Ovary (tissue), 9 donors: Measurements from ENCODE around the gene FAM184B. TPM values are rescaled to one million over a fixed set of nuclear protein-coding genes. Genes with fewer than 3 reads are reported as not detected.
"Not testable (repeated sequence)": the region's sequence is repeated elsewhere in the genome, so short reads cannot be mapped to it uniquely, and the experiment has no call there.

ENCODE experiments used
- DNase-seq, 5 donors: peaks; one replicate each; pipeline ENCODE4 v3.0.0-alpha.2; 2019 to 2020
- H3K27ac ChIP-seq, 2 donors: fragments of 200-600 bp; one replicate each; pipeline versions ENCODE4 v1.5.1 to v1.8.0; 2019 to 2022
- H3K27me3 ChIP-seq: fragments of 200-600 bp; one replicate; pipeline ENCODE4 v1.8.0; 2022
- H3K36me3 ChIP-seq: fragments of 200-600 bp; sonication (generic); one replicate; pipeline ENCODE4 v1.5.1; 2019
- H3K4me1 ChIP-seq: one replicate; pipeline ENCODE4 v1.8.1; 2013; ENCODE audit warnings: mild to moderate bottlenecking, moderate library complexity; ENCODE audit not compliant: insufficient read depth
- H3K4me3 ChIP-seq: fragments of 200-600 bp; sonication (generic); one replicate; pipeline ENCODE4 v1.5.1; 2017
- H3K9me3 ChIP-seq, 2 donors: fragments of 200-600 bp in 1 of 2; sonication (generic) in 1 of 2; one replicate each; pipeline versions ENCODE4 v1.5.1 to v1.8.1; 2013 to 2019; ENCODE audit warnings: mild to moderate bottlenecking in 1 of 2, moderate library complexity in 1 of 2
- EP300 ChIP-seq: sonication (generic); formaldehyde crosslinking; IDR thresholded peaks from one replicate; pipeline ENCODE4 v1.6.1; 2017; ENCODE audit warnings: antibody characterized with exemption
- POLR2A ChIP-seq: fragments of 450-650 bp; IDR thresholded peaks from one replicate; pipeline ENCODE4 v1.6.1; 2017; ENCODE audit warnings: antibody characterized with exemption, mild to moderate bottlenecking, moderate library complexity
- WGBS, 3 donors: extraction: QIAGEN DNeasy Blood & Tissue Kit in 1 of 3; methylation state at CpG; one replicate each; pipeline versions ENCODE4 v1.1.5 to v1.1.7; 2013 to 2017; 5-methylcytosine and 5-hydroxymethylcytosine counted together
- intact Hi-C, 4 donors: fragments of 100-400 bp; cut with DNase I; formaldehyde crosslinking; loops; one replicate each; pipeline versions ENCODE4 v1.11.0 to v1.15.1; 2022 to 2023
- polyA plus RNA-seq, 2 donors: library from polyadenylated mRNA; stranded (reverse); fragments of 200-250 nt in 1 of 2; fragments of 350-450 nt in 1 of 2; fragmentation: Illumina TruSeq in 1 of 2; extraction: RNeasy Lipid Tissue Mini Kit (QIAGEN cat#74804) in 1 of 2; gene quantifications; one replicate each; pipeline ENCODE4 v1.2.3, GENCODE V29; 2013 to 2014
- total RNA-seq, 7 donors: library from RNA; depleted of rRNA in 2 of 7; stranded (reverse); fragments of >200 nt in 2 of 7; fragmentation: NEBNext Ultra II Directional in 3 of 7; extraction: Animal tissue kit (Norgen Biotek cat#: 25700) in 3 of 7; gene quantifications; one replicate each; pipeline versions ENCODE4 v1.1.0 to v1.2.4, GENCODE V29; 2016 to 2023
- TF ChIP-seq, protein P1 (sequence below), 3 donors: fragments of 450-650 bp in 2 of 3; fragments of 200-600 bp in 1 of 3; IDR thresholded peaks; one replicate each; pipeline versions ENCODE4 v1.5.1 to v1.8.0; 2016 to 2022; ENCODE audit warnings: antibody characterized with exemption in 3 of 3, mild to moderate bottlenecking in 1 of 3
- donor health status: DM: no; HTN: no; CAD: no; lungs with moderate emphysema.
- donor health status: DM: no; HTN: no; CAD: no.
- donor health status: Bipolar disorder and iron deficiency.
- donor health status: DM: yes; HTN: yes; CAD: no.
- donor health status: DM: no; HTN: no; CAD: no.
- donor health status: DM: yes; HTN: yes; CAD: no.

Gene FAM184B
- total and polyA plus RNA-seq, 9 donors, result 0.03 to 0.17 (median 0.04) TPM; not detected in 5

GRCh38 chr4:17667253-17667652 lies 114.2 kb downstream of the FAM184B start:
- intact Hi-C loops, result no loop called here
- DNase-seq, result no peak
- Histone ChIP-seq H3K4me3 (no peak overlapping the region), H3K9me3 (peaks cover 0 to 2% of the 10 kb centered on the region in 2 donors), H3K27me3 (no peaks in the 10 kb centered on the region), H3K4me1 (no peaks in the 10 kb centered on the region), H3K27ac (no peak overlapping the region), H3K36me3 (no peaks in the 10 kb centered on the region)
- no peak for TF ChIP-seq EP300
- TF ChIP-seq POLR2A, result no peak
- TF ChIP-seq, protein P1, sequence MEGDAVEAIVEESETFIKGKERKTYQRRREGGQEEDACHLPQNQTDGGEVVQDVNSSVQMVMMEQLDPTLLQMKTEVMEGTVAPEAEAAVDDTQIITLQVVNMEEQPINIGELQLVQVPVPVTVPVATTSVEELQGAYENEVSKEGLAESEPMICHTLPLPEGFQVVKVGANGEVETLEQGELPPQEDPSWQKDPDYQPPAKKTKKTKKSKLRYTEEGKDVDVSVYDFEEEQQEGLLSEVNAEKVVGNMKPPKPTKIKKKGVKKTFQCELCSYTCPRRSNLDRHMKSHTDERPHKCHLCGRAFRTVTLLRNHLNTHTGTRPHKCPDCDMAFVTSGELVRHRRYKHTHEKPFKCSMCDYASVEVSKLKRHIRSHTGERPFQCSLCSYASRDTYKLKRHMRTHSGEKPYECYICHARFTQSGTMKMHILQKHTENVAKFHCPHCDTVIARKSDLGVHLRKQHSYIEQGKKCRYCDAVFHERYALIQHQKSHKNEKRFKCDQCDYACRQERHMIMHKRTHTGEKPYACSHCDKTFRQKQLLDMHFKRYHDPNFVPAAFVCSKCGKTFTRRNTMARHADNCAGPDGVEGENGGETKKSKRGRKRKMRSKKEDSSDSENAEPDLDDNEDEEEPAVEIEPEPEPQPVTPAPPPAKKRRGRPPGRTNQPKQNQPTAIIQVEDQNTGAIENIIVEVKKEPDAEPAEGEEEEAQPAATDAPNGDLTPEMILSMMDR (IDR thresholded peaks at IDR 0.05), result no peak
- 62 to 72% (median 64%) methylated on average over 3 of the region's 3 CpGs for WGBS, 3 donors

GRCh38 chr4:17665852-17666251 lies 115.6 kb downstream of the FAM184B start:
- no peak overlapping the region for H3K27ac ChIP-seq
- no peaks in the 10 kb centered on the region for H3K4me1 ChIP-seq
- no peaks in the 10 kb centered on the region for H3K36me3 ChIP-seq
- H3K4me3 ChIP-seq, result no peak overlapping the region
- H3K9me3 ChIP-seq, result no peaks in the 10 kb centered on the region
- no peak for TF ChIP-seq EP300
- no peak for TF ChIP-seq POLR2A
- TF ChIP-seq, protein P1 (IDR thresholded peaks at IDR 0.05), result no peak
- WGBS, 3 donors, result 44 to 53% (median 50%) methylated on average over 3 of the region's 3 CpGs
- no peak for DNase-seq
- no peaks in the 10 kb centered on the region for H3K27me3 ChIP-seq
- intact Hi-C loops, result no loop called here

DNA sequence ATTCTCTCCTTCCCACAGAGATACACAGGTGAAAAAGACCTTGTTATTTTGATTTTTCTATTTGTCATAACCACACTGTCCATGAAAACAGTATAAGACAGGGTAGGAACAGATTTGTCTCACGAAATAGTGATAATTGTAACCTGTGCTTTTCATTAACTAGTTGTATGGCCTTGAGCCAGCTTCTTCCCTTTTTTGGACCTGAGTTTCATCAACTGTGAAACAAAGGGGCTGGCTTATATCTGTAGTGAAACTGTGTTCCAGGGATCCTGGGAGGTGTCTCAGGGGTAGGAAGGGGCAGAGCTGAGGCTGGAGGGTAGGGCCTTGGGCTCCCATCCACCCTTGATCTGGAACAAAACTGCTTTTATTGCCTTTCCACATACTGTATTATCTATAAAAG lies 116.1 kb downstream of the FAM184B start:
- Histone ChIP-seq H3K9me3 (no peaks in the 10 kb centered on the region), H3K36me3 (no peaks in the 10 kb centered on the region), H3K4me3 (no peak overlapping the region), H3K27me3 (no peaks in the 10 kb centered on the region), H3K27ac (no peak overlapping the region), H3K4me1 (no peaks in the 10 kb centered on the region)
- no peak for DNase-seq
- 22 to 35% (median 24%) methylated on average over 1 of the region's 1 CpG for WGBS, 3 donors
- TF ChIP-seq EP300, result no peak
- TF ChIP-seq, protein P1 (IDR thresholded peaks at IDR 0.05), result no peak
- no peak for TF ChIP-seq POLR2A
- intact Hi-C loops, result no loop called here

DNA sequence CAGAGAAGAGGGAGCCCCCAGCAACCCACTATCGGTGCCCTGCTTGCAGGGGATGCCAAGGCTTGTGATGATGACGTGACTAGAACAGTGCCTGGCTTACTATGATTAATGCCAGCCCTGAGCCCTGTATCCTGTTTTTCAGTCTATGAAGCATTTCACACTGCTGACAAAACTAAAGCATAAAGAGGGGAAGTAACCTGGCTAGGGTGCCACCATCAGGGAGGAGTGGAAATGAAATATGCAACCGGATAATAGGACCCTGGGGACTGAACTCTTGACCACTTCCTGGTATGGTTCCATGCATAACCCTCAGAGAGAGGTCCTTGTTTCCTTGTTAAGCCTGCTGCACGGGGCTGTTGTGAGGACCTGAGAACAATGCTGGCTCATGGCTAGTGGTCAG lies 116.7 kb downstream of the FAM184B start:
- Histone ChIP-seq H3K4me1 (no peaks in the 10 kb centered on the region), H3K4me3 (no peak overlapping the region), H3K27ac (no peak overlapping the region), H3K36me3 (no peaks in the 10 kb centered on the region), H3K27me3 (no peaks in the 10 kb centered on the region), H3K9me3 (no peaks in the 10 kb centered on the region)
- TF ChIP-seq POLR2A (no peak), EP300 (no peak)
- TF ChIP-seq, protein P1 (IDR thresholded peaks at IDR 0.05), result no peak
- DNase-seq, result no peak
- intact Hi-C loops, result no loop called here
- 60 to 68% (median 67%) methylated on average over 4 of the region's 4 CpGs for WGBS, 3 donors

GRCh38 chr4:17662694-17663093 lies 118.7 kb downstream of the FAM184B start:
- no peak overlapping the region for H3K4me3 ChIP-seq
- 88 to 98% (median 91%) methylated on average over 3 of the region's 3 CpGs for WGBS, 3 donors
- no peaks in the 10 kb centered on the region for H3K9me3 ChIP-seq
- intact Hi-C loops, result no loop called here
- no peaks in the 10 kb centered on the region for H3K4me1 ChIP-seq
- H3K36me3 ChIP-seq, result no peaks in the 10 kb centered on the region
- H3K27ac ChIP-seq, result no peak overlapping the region
- no peaks in the 10 kb centered on the region for H3K27me3 ChIP-seq
- DNase-seq, result no peak
- TF ChIP-seq, protein P1 (IDR thresholded peaks at IDR 0.05), result no peak
- TF ChIP-seq EP300 (no peak), POLR2A (no peak)

- H3K9me3 ChIP-seq, intact Hi-C loops, DNase-seq, H3K27ac ChIP-seq, H3K36me3 ChIP-seq, H3K27me3 ChIP-seq, H3K4me3 ChIP-seq, H3K4me1 ChIP-seq: not testable (repeated sequence)
- 93 to 95% (median 93%) methylated on average over 8 of the region's 8 CpGs for WGBS, 3 donors
Measured at GRCh38 chr4:17659196-17659595, 122.2 kb downstream of the FAM184B start.
